ENCODE measurements around the gene TECR.

Gene TECR

GRCh38 chr19:14505488-14506239 is 23.7 kb upstream of the TECR start:
- DNase-seq: peak; percentile 44
- in situ Hi-C loops (cut with HindIII; ENCODE audit: low pct_ligation_motif_present, low pct_unique_long_range_greater_than_20kb, low sequenced_read_pairs): no loop called here

- in situ Hi-C loops (cut with HindIII; ENCODE audit: low pct_ligation_motif_present, low pct_unique_long_range_greater_than_20kb, low sequenced_read_pairs): no loop called here
- no peak for DNase-seq
These were observed 21.5 kb upstream of the TECR start for GRCh38 chr19:14507704-14508542.

DNA sequence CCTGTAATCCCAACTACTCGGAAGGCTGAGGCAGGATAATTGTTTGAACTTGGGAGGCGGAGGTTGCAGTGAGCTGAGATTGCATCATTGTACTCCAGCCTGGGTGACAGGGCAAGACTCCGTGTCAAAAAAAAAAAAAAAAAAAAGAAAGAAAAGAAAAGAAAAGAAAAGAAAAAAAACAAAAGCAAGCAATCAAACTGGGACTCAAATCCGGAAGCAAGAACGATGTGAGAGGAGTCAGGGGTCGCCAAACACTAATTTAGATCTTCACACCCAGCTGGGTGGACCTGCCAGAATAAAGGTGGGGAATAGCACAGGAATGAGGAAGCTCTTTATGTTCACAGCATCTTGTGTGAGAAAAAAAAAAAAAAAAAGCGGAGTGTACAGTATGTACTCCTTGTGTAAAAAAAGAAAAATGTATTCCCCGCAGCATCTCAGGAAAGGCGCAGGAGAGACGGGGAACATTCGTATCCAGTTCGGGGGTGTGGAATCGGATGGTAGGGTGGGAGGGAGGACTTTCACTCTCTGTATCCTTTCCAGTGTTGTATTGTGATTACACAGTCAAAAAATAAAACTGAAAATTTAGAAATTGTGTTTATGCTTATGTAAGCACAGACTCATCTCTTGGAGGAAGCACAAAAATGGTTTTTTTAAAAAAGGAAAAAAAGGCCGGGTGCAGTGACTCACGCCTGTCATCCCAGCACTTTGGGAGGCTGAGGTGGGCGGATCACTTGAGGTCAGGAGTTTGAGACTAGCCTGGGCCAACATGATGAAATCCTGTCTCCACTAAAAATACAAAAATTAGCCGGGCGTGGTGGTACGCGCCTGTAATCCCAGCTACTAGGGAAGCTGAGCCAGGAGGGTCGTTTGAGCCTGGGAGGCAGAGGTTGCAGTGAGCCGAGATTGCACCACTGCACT is 18.8 kb upstream of the TECR start:
- in situ Hi-C loops (cut with HindIII; ENCODE audit: low pct_ligation_motif_present, low pct_unique_long_range_greater_than_20kb, low sequenced_read_pairs): no loop called here
- DNase-seq: no peak

DNA sequence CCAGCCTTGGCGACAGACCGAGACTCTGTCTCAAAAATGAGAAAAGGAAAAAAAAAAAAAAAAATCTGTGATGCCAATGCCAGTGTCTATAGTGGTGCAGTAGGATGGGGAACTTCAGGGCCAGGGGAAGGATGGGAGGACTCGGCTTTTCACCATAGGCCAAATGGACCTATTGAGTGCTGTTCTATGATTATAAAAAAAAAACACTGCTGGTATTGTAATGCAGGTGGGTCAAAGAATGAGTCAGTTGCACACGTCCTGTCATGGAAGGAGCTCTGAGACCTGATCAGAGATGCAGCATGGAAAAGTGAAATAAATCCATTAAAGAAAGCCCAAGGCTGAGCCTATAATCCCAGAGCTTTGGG is 18.2 kb upstream of the TECR start:
- DNase-seq: no peak
- in situ Hi-C loops (cut with HindIII; ENCODE audit: low pct_ligation_motif_present, low pct_unique_long_range_greater_than_20kb, low sequenced_read_pairs): no loop called here

- in situ Hi-C loops (cut with HindIII; ENCODE audit: low pct_ligation_motif_present, low pct_unique_long_range_greater_than_20kb, low sequenced_read_pairs): no loop called here
- no peak for DNase-seq
These were observed 16.9 kb upstream of the TECR start for GRCh38 chr19:14512406-14512961.

DNA sequence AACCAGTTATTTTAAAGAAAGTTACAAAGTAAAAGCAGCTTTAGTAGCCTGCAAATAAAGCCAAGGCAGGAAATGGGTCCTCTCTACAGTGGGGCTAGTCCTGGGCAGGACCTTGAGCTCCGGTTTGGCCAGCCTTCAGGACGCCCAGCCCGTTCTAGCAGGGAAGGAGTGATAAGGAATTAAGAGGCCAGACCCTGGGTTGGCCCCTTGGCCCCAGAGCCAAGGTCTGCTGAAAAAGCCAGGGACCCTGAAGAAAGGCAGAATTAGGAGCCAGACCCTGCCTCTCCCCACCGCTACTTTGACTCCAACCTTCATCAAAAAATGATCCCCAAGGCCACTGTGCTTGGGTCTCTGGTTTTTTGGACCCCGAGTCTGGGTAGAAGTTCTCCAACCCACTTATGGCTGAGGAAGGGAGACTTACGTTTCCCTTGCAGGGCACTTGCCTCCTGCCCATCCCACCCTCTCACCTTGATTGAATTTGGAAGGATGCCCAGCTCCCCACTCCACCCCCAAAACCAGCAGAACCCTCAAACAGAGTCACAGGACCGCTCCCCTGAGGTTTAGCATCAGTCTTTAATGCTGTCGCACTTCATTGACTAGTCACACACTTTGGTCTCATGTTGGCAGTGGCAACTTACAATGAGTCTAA is 15.1 kb upstream of the TECR start:
- DNase-seq: no peak
- in situ Hi-C loops (cut with HindIII; ENCODE audit: low pct_ligation_motif_present, low pct_unique_long_range_greater_than_20kb, low sequenced_read_pairs): no loop called here

GRCh38 chr19:14515501-14516047 is 13.8 kb upstream of the TECR start:
- in situ Hi-C loops (cut with HindIII; ENCODE audit: low pct_ligation_motif_present, low pct_unique_long_range_greater_than_20kb, low sequenced_read_pairs): no loop called here

DNA sequence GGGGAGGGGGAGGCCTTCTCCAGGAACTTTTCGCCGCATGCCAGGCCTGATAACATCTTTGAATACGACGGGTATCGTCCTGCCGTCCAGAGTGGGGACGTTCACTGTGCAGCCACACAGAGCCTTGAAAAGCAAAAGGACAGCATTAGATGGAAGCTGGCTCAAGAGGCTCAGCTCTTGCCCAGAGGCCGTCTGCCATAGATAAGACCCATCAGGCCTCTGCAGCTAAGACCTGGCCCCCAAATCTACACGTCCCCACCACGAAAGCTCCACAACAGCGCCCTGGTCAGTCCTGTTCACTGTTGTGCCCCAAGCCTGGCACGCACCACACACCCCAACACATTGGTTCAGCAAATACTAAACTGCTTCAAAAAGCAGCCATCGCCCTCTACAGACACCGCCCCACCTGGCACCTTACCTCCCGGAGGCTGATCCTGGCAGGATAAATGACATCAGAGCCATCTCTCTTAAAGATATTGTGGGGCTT is 13.3 kb upstream of the TECR start:
- in situ Hi-C loops (cut with HindIII; ENCODE audit: low pct_ligation_motif_present, low pct_unique_long_range_greater_than_20kb, low sequenced_read_pairs): no loop called here
- no peak for DNase-seq

More at GRCh38 chr19:14515501-14516047, 13.8 kb upstream of the TECR start:
- no peak for DNase-seq

- DNase-seq: no peak
- in situ Hi-C loops (cut with HindIII; ENCODE audit: low pct_ligation_motif_present, low pct_unique_long_range_greater_than_20kb, low sequenced_read_pairs): no loop called here
These were observed 12.5 kb upstream of the TECR start for GRCh38 chr19:14516746-14517438.

- in situ Hi-C loops (cut with HindIII; ENCODE audit: low pct_ligation_motif_present, low pct_unique_long_range_greater_than_20kb, low sequenced_read_pairs): no loop called here
- DNase-seq: no peak
These were observed 12.0 kb upstream of the TECR start for GRCh38 chr19:14517446-14517839.

DNA sequence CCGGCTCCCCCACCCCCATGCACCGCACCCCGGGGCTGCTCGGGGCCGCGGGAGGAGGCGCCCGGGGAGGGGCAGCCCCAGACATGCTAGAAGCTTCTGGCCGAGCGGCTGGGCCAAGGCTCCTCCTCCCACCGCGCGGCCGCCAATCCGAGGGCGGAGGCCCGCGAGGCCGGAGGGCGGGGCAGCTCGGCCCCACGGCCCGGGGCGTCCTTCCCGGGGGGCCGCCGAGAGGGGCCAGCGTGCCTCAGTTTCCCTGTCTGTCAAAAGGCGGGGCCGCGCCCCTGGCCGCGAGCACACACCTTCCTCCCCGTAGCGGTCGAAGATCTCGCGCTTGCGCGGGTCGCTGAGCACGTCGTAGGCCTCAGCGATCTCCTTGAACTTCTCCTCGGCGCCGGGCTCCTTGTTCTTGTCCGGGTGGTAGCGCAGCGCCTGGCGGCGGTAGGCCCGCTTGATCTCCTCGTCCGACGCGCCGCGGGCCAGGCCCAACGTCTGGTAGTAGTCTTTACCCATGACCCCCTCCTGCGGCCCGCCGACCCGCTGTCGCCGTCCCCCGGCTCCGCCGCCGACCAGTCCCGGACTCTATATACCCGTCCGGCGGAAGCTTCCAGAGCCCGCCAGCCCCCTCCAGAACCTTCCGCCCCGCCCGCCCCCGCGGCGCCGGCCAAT is 11.4 kb upstream of the TECR start, which contains the start of gene DNAJB1:
Gene DNAJB1, minus strand, starts transcription at position 558 of the 666 bp plus-strand sequence. Its CDS starts 48 bp downstream, at position 510.
- peak; percentile 73 for DNase-seq
- in situ Hi-C loops (cut with HindIII; ENCODE audit: low pct_ligation_motif_present, low pct_unique_long_range_greater_than_20kb, low sequenced_read_pairs): no loop called here

DNA sequence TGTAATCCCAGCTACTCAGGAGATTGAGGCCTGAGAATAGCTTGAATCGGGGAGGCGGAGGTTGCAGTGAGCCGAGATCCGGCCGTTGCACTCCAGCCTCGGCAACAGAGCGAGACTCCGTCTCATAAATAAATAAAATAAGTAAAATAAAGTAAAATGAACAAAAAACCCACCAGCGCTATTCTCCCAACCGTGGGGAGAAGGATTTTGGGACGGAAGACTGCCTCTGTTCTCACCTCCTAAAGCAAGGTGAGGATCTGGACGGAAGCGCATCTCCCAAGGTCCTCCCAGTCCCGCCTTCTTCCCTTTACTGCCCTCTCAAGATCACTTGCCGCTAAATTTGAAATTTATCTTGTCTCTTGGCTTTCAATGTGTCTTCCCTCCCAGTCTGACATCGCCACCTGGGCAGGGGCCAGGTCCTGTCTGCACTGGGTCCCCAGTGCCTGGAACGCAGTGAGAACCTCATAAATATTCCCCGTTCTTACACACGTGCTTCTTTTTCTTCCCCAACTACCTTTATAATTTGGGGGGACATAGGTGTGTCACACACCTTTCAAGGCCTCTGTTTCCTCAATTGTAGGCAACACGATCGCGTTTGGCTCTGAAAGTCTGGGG is 10.0 kb upstream of the TECR start:
- in situ Hi-C loops (cut with HindIII; ENCODE audit: low pct_ligation_motif_present, low pct_unique_long_range_greater_than_20kb, low sequenced_read_pairs): no loop called here
- DNase-seq: no peak

DNA sequence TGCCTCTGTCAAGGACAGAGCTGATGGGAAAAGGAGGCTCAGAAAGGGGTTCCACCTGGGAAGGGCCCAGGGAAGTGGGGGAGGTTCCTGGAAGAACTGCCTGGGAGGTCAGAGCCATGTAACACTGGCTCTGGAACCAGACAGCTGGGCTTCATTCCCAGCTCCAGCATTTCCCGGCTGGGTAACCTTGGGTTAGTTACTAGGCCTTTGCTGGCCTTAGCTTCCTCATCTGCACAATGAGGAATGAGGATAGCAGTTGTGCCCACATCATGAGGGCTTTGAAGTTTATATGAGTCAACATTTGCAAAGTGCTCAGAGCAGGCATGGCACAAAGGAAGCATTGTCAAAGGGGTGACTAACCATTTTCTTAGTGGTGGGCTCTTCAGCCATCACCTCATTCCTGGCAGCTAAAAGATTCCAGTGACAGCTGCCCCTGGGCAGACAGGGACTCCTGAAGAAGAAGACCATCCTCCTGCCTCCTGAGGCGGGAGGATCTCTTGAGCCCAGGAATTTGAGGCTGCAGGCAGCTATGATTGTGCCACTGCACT is 9.5 kb upstream of the TECR start:
- in situ Hi-C loops (cut with HindIII; ENCODE audit: low pct_ligation_motif_present, low pct_unique_long_range_greater_than_20kb, low sequenced_read_pairs): no loop called here
- peak; percentile 45 for DNase-seq

- no peak for DNase-seq
- in situ Hi-C loops (cut with HindIII; ENCODE audit: low pct_ligation_motif_present, low pct_unique_long_range_greater_than_20kb, low sequenced_read_pairs): no loop called here
These were observed 8.9 kb upstream of the TECR start for GRCh38 chr19:14520543-14520942.

DNA sequence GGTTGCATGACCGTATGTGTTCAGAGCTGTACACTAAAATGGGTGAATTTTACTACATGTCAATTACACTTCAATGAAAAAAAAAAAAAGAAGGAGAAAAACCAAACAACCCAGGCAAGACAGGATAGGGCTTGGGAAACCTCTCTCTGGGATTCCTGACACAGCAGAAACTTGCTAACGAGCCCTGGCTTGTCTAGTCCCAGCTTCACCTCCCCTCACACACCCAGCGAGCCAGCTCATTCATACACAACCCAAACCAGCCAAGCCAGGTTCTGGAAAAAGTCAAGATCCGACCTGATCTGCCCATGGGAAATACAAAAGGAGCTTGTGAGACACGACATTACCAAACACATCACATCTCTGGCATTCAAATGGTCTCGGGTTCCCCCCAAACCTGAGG is 3.7 kb upstream of the TECR start:
- in situ Hi-C loops (cut with HindIII; ENCODE audit: low pct_ligation_motif_present, low pct_unique_long_range_greater_than_20kb, low sequenced_read_pairs): no loop called here
- no peak for DNase-seq

DNA sequence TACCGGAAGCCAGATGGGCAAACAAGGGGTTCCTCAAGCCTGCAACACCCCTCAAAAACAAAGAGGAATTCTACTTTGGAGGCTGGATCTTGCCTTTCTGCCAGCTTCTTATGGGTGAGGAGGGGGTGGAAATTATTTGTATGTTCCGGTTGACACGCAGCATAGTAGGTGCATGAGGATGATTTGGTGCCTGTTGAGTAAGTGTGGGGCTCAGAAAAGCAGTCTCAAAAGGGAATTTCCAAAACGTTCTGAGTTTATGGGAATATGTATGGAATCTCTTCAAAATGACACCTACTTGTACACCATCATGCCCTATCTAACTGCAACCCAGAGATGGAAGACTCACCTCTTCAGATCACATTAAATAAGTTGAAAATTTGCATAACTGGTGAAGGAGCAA is 3.0 kb upstream of the TECR start:
- no peak for DNase-seq
- in situ Hi-C loops (cut with HindIII; ENCODE audit: low pct_ligation_motif_present, low pct_unique_long_range_greater_than_20kb, low sequenced_read_pairs): no loop called here
